NCI-H2196 (cell line): ENCODE results near the gene ADH1A.
"Not testable (repeated sequence)": the region's sequence is repeated elsewhere in the genome, so short reads cannot be mapped to it uniquely, and the experiment has no call there.

ENCODE experiments used
- DNase-seq: peaks from one replicate; lab custom pipeline; 2025; ENCODE audit not compliant: unreplicated experiment; lab: John Stamatoyannopoulos, UW

ADH1A gene

GRCh38 chr4:99290848-99291786 is at the start of gene ADH1A:
ADH1A (minus strand) TSS chr4:99290985; CDS start chr4:99290914, 71 bp downstream.
- DNase-seq: no peak

- no peak for DNase-seq
Observed at GRCh38 chr4:99339172-99339571, 48.4 kb upstream of the ADH1A start.

- no peak for DNase-seq
Observed at GRCh38 chr4:99336553-99336952, 45.8 kb upstream of the ADH1A start.

- no peak for DNase-seq
Observed at GRCh38 chr4:99334880-99335279, 44.1 kb upstream of the ADH1A start.

- no peak for DNase-seq
Observed at GRCh38 chr4:99330648-99331047, 39.9 kb upstream of the ADH1A start.

- no peak for DNase-seq
Observed at GRCh38 chr4:99329876-99330275, 39.1 kb upstream of the ADH1A start.

GRCh38 chr4:99324979-99325378 is 34.2 kb upstream of the ADH1A start:
- no peak for DNase-seq

- DNase-seq: no peak
Observed at GRCh38 chr4:99324361-99324760, 33.6 kb upstream of the ADH1A start.

- no peak for DNase-seq
Observed at GRCh38 chr4:99323756-99324155, 33.0 kb upstream of the ADH1A start.

- DNase-seq: no peak
Observed at GRCh38 chr4:99321241-99322191, 30.7 kb upstream of the ADH1A start, which contains the start of gene ADH1B. ADH1B (minus strand) TSS chr4:99321401; CDS start chr4:99321331, 70 bp downstream.

GRCh38 chr4:99317811-99318210 is 27.0 kb upstream of the ADH1A start:
- DNase-seq: not testable (repeated sequence)

- DNase-seq: no peak
Observed at GRCh38 chr4:99317354-99317753, 26.6 kb upstream of the ADH1A start.

- DNase-seq: no peak
Observed at GRCh38 chr4:99315839-99316238, 25.1 kb upstream of the ADH1A start.

GRCh38 chr4:99314211-99314610 is 23.4 kb upstream of the ADH1A start:
- DNase-seq: no peak

- no peak for DNase-seq
Observed at GRCh38 chr4:99310389-99310788, 19.6 kb upstream of the ADH1A start.

- no peak for DNase-seq
Observed at GRCh38 chr4:99305638-99306400, 15.0 kb upstream of the ADH1A start.

GRCh38 chr4:99301376-99302164 is 10.8 kb upstream of the ADH1A start:
- no peak for DNase-seq

GRCh38 chr4:99300934-99301333 is 10.1 kb upstream of the ADH1A start:
- DNase-seq: no peak

- DNase-seq: no peak
Observed at GRCh38 chr4:99293357-99293756, 2.6 kb upstream of the ADH1A start.

- DNase-seq: no peak
Observed at GRCh38 chr4:99285387-99285786, 5.4 kb downstream of the ADH1A start.
